Measurements from ENCODE around the gene RCVRN. TPM values are rescaled to one million over a fixed set of nuclear protein-coding genes. Genes with fewer than 3 reads are reported as not detected.
A peak's percentile ranks its signal among the peaks of the same experiment; 100 is the strongest.

Gene RCVRN
- total RNA-seq, 6 donors from 2014 or later = 0.10 to 6.9 (median 0.27) TPM; not detected in 2

DNA sequence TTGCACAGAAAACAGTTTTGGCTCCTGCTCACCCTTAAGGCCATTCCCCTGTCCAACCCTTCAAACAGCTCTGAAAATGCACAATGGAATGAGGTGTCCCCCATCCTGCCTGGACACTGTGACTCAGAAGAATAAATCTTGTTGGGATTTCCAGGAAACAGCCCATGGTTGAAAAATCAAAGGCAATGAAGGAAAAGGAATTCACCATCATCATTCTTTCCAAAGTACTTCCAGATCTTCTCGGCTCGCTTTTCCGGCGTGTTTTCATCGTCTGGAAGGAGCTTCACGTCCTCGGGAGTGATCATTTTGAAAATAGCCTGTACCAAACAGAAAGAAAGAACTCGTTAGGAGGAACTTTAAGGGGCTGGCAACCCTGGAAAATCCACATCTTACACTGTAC, 4.3 kb downstream of the RCVRN start:
- H3K27me3 ChIP-seq = no peaks in the 10 kb centered on the region
- peak in 1 of 2 donors; percentile 74 for ATAC-seq (ENCODE audit: low FRiP score in 2 of 2)
- DNase-seq = no peak
- no peak for TF ChIP-seq POLR2A (IDR thresholded peaks at IDR 0.05)
- no peak for TF ChIP-seq EP300 (IDR thresholded peaks at IDR 0.05)
- no peak for TF ChIP-seq POLR2AphosphoS5 (IDR thresholded peaks at IDR 0.05)
- TF ChIP-seq CTCF (IDR thresholded peaks at IDR 0.05) = no peak
- H3K4me3 ChIP-seq = no peak overlapping the region
- no peak overlapping the region for H3K27ac ChIP-seq
- no peaks in the 10 kb centered on the region for H3K36me3 ChIP-seq
- H3K9me3 ChIP-seq = no peaks in the 10 kb centered on the region
- no peaks in the 10 kb centered on the region for H3K4me1 ChIP-seq
- 39 to 45% methylated on average over 8 of the region's 8 CpGs for WGBS, 2 donors

DNA sequence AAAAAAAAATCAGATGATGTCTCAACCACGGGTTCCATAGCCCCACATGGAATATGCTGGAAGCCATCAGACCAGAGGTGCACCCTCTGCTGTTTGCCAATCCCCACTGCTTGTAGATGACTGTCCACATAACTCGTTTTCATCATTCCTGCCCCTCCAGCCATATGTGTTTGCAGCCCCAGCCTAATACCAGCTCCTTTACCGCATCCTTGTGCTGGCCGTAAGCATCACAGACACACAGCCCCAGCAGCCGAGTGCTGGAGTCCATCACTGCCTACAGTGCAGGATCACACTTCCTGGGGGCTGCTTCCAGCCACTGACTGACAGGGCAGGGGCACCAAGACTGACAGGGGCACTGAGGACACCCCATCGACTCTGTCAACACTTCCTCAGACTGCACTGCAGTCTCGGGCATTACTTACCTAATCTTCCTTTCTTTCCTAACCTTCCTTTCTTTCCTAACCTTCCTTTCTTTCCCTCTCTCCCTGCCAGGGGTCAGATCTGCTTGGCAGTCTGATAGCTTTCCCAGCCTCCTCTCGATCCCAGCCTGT, 5.0 kb downstream of the RCVRN start:
- TF ChIP-seq POLR2AphosphoS5 (IDR thresholded peaks at IDR 0.05) (no peak), POLR2A (IDR thresholded peaks at IDR 0.05) (no peak), EP300 (IDR thresholded peaks at IDR 0.05) (no peak), CTCF (IDR thresholded peaks at IDR 0.05) (no peak)
- 21 to 31% methylated on average over 5 to 8 of the region's 8 CpGs for WGBS, 2 donors
- ATAC-seq (ENCODE audit: low FRiP score in 2 of 2) = no peak

DNA sequence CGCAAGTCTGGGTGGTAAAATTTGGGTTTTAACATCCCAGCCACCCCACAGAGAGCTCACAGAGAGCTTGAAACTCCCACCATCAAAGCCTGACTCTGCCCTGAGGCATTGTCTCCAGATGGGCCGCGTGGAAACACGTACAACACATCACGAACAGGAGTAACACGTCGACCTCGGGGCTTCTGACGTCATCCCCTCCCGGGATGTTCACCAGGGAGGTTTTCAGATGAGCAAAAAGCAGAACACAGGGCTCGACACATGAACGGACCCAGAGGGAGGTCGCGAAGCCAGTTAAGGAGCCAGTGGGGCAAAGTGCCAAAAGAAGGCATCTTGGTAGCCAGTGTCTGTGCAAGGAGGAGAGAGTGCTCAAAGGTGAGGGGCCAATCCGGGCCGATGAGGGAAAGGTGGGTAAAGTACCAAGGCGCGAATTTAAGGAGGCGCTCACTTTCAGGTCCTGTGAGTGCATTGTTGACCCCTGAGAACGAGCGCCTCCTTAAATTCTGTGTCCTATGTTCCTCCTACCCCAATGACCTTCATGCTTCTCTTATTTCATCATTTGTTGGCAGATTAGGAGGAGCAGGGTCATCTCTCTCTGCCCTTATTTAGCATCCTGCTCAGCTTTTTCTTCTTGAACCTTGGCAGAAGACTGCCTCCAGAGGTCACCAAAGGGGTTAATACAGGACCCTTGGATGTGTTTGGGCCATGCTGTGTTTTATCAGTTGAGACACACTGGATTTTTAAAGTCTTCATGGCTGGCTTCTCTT, 5.6 kb downstream of the RCVRN start:
- Histone ChIP-seq H3K27ac (no peak overlapping the region), H3K4me3 (no peak overlapping the region), H3K4me1 (no peaks in the 10 kb centered on the region), H3K9me3 (peaks cover 0 to 3% (median 0%) of the 10 kb centered on the region in 4 donors), H3K36me3 (no peaks in the 10 kb centered on the region), H3K27me3 (no peaks in the 10 kb centered on the region)
- DNase-seq (no peak), ATAC-seq (ENCODE audit: low FRiP score in 2 of 2) (no peak)
- TF ChIP-seq POLR2A (IDR thresholded peaks at IDR 0.05) (no peak), CTCF (IDR thresholded peaks at IDR 0.05) (no peak), POLR2AphosphoS5 (IDR thresholded peaks at IDR 0.05) (no peak), EP300 (IDR thresholded peaks at IDR 0.05) (no peak)
- 77 to 81% methylated on average over 20 to 21 of the region's 21 CpGs for WGBS, 2 donors

More for the DNA sequence above, 5.0 kb downstream of the RCVRN start:
- Histone ChIP-seq H3K4me1 (no peaks in the 10 kb centered on the region), H3K27ac (no peak overlapping the region), H3K36me3 (no peaks in the 10 kb centered on the region), H3K4me3 (no peak overlapping the region), H3K27me3 (no peaks in the 10 kb centered on the region), H3K9me3 (no peaks in the 10 kb centered on the region)
- no peak for DNase-seq

- ATAC-seq (ENCODE audit: low FRiP score in 2 of 2) = no peak
- Histone ChIP-seq H3K9me3 (peaks cover 0 to 5% (median 0%) of the 10 kb centered on the region in 4 donors), H3K36me3 (no peaks in the 10 kb centered on the region), H3K4me3 (no peak overlapping the region), H3K27me3 (no peaks in the 10 kb centered on the region), H3K27ac (no peak overlapping the region), H3K4me1 (no peaks in the 10 kb centered on the region)
- DNase-seq = no peak
- WGBS, 2 donors = 92 to 95% methylated on average over 8 of the region's 8 CpGs
- TF ChIP-seq CTCF (IDR thresholded peaks at IDR 0.05) (no peak), POLR2A (IDR thresholded peaks at IDR 0.05) (no peak), EP300 (IDR thresholded peaks at IDR 0.05) (no peak), POLR2AphosphoS5 (IDR thresholded peaks at IDR 0.05) (no peak)
Observed at GRCh38 chr17:9898812-9899211, 6.3 kb downstream of the RCVRN start.

All from upper lobe of left lung (tissue), 6 donors.